ENCODE results near the gene ATG9A. TPM values are rescaled to one million over a fixed set of nuclear protein-coding genes. Genes with fewer than 3 reads are reported as not detected.

The ATG9A gene
- total and polyA plus RNA-seq, 2 of the 8 experiments (the other 6 are each of a cell fraction or from before 2014, with no cell fraction given): 43.6 to 66.8 TPM

- H3K18ac ChIP-seq (ENCODE audit: extremely low read depth, low read length): peak overlapping the region; percentile 87; the same call in 1 of the 2 replicates
- H3K9ac ChIP-seq (replicated peaks in 1 of 4; ENCODE audit: extremely low read depth in 1 of 4, low read depth in 3 of 4, low read length in 3 of 4): peak overlapping the region in 3 of 4 experiments; percentile 38 to 49 (median 41); a peak in 3 of 7 replicates
- no peak overlapping the region for H3K4ac ChIP-seq (replicated peaks; ENCODE audit: insufficient read length, low read depth, low read length)
- no peak overlapping the region for H2AFZ ChIP-seq (ENCODE audit: low read length)
- FAIRE-seq (peak; percentile 24), DNase-seq (ENCODE audit: low read depth in 1 of 2, low spot score in 2 of 2) (no peak)
- H3K14ac ChIP-seq (ENCODE audit: insufficient read length): no peak overlapping the region
- H2BK5ac ChIP-seq (ENCODE audit: low read depth, low read length): peak overlapping the region; percentile 66; the same call in 1 of the 2 replicates
- peak overlapping the region; percentile 41 for H4K5ac ChIP-seq (ENCODE audit: insufficient read length, low read depth, low read length)
- no peak for TF ChIP-seq FOSL1 (IDR thresholded peaks at IDR 0.05; ENCODE audit: insufficient read depth, low read depth, low read length)
- TF ChIP-seq CHD1 (IDR thresholded peaks at IDR 0.05; ENCODE audit: low read depth, low read length): no peak
- no peak for TF ChIP-seq POLR2AphosphoS5 (IDR thresholded peaks at IDR 0.05; ENCODE audit: low read depth, low read length)
- TF ChIP-seq GABPA (IDR thresholded peaks at IDR 0.05; ENCODE audit: borderline replicate concordance, insufficient read depth, low read length): no peak
- peak; percentile 35; the same call in 1 of the 2 replicates for TF ChIP-seq PHF8 (conservative IDR thresholded peaks at IDR 0.05; ENCODE audit: low read depth, low read length)
- no peak for TF ChIP-seq SP1 (IDR thresholded peaks at IDR 0.05; ENCODE audit: low read depth, low read length)
- TF ChIP-seq RNF2 (IDR thresholded peaks at IDR 0.05; ENCODE audit: borderline replicate concordance, low read depth, low read length, missing control alignments, poor library complexity, severe bottlenecking): no peak
- TF ChIP-seq, protein P1, sequence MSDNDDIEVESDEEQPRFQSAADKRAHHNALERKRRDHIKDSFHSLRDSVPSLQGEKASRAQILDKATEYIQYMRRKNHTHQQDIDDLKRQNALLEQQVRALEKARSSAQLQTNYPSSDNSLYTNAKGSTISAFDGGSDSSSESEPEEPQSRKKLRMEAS (IDR thresholded peaks at IDR 0.05): no peak
- peak overlapping the region; percentile 66; the same call in 1 of the 2 replicates for H3K27ac ChIP-seq (ENCODE audit: low read depth, low read length)
- no peak overlapping the region for H3K56ac ChIP-seq (replicated peaks; ENCODE audit: insufficient read length, low read depth, low read length)
- H4K8ac ChIP-seq (ENCODE audit: extremely low read depth, insufficient read depth, low read length): no peak overlapping the region; the same call in 1 of the 2 replicates
- H4K20me1 ChIP-seq (replicated peaks in 1 of 2; ENCODE audit: control insufficient read depth in 1 of 2, insufficient read depth in 2 of 2, low read length in 2 of 2): no peaks in the 10 kb centered on the region
- H3K9me3 ChIP-seq (ENCODE audit: insufficient read depth in 2 of 2, low read depth in 1 of 2, low read length in 1 of 2): no peaks in the 10 kb centered on the region
- no peaks in the 10 kb centered on the region for H3K79me2 ChIP-seq (ENCODE audit: control insufficient read depth in 1 of 2, insufficient read depth in 2 of 2, low read length in 2 of 2)
- peaks cover 0 to 4% (median under 1%) of the 10 kb centered on the region in 4 experiments; a peak in 2 of 8 replicates for H3K36me3 ChIP-seq (ENCODE audit: control insufficient read depth in 2 of 4, insufficient read depth in 4 of 4, low read length in 3 of 4)
- no peak overlapping the region for H2BK12ac ChIP-seq (ENCODE audit: low read depth, low read length)
- no peaks in the 10 kb centered on the region; a peak in 1 of 7 replicates for H3K27me3 ChIP-seq (replicated peaks in 1 of 4; ENCODE audit: control insufficient read depth in 3 of 4, extremely low read depth in 1 of 4, insufficient read depth in 3 of 4, low read length in 3 of 4)
- no peak overlapping the region; the same call in 1 of the 2 replicates for H2AK5ac ChIP-seq (ENCODE audit: low read depth, low read length)
- peak overlapping the region; percentile 73 to 87 for H3K4me2 ChIP-seq (ENCODE audit: insufficient read depth in 1 of 2, low read depth in 2 of 2, low read length in 2 of 2)
- H3K23ac ChIP-seq (ENCODE audit: insufficient read length): no peak overlapping the region
- H2BK15ac ChIP-seq (ENCODE audit: low read length): peak overlapping the region; percentile 19; the same call in 1 of the 2 replicates
- peak overlapping the region; percentile 45 to 75 (median 52) for H3K4me3 ChIP-seq (ENCODE audit: extremely low read depth in 1 of 4, insufficient read depth in 2 of 4, low read depth in 3 of 4, low read length in 4 of 4)
- peaks cover 9 to 23% (median 14%) of the 10 kb centered on the region in 4 experiments for H3K4me1 ChIP-seq (replicated peaks in 1 of 4; ENCODE audit: control insufficient read depth in 3 of 4, insufficient read depth in 4 of 4, low read length in 3 of 4)
- H4K91ac ChIP-seq (replicated peaks; ENCODE audit: insufficient read length, low read length): no peak overlapping the region
- H2BK120ac ChIP-seq (replicated peaks; ENCODE audit: low read depth, low read length): no peak overlapping the region
- H2BK20ac ChIP-seq (ENCODE audit: low read length): no peak overlapping the region
- POLR2A ChIA-PET (ENCODE audit: partially characterized antibody): interaction anchor here (0.7 to 4.5 kb wide), 13 partner anchors 12 to 103 kb away, joined by 3 to 33 read pairs (median 4); partner anchors contain the start of genes ABCB6, ATG9A, GLB1L and PTPRN
- WGBS, 2 experiments (ENCODE audit: extremely low coverage in 1 of 2, insufficient coverage in 1 of 2, insufficient read length in 1 of 2, insufficient replicate concordance in 2 of 2, low coverage in 1 of 2, low lambda C conversion rate in 2 of 2, missing lambda C conversion rate in 1 of 2): 36% methylated on average over 9 of the region's 9 CpGs; no CpG with 5 or more reads in 1 of the 2 experiments
- CTCF ChIA-PET (ENCODE audit: partially characterized antibody): interaction anchor here (0.6 to 12.1 kb wide), 24 partner anchors 12 to 1522 kb away, joined by 3 to 220 read pairs (median 4); partner anchors contain the start of genes ABCB6, GLB1L, STK16 and TUBA4A
- H3K79me1 ChIP-seq (ENCODE audit: low read depth, low read length): no peaks in the 10 kb centered on the region; the same call in 1 of the 2 replicates
- H3K23me2 ChIP-seq (ENCODE audit: low read depth, low read length): peaks cover 8% of the 10 kb centered on the region; the same call in 1 of the 2 replicates
These were observed 49.3 kb upstream of the ATG9A start for GRCh38 chr2:219278655-219279150.
